ENCODE measurements around the gene RGS18.
"Not testable (repeated sequence)": the region's sequence is repeated elsewhere in the genome, so short reads cannot be mapped to it uniquely, and the experiment has no call there.

RGS18 gene

GRCh38 chr1:192159014-192159413 lies 752 bp downstream of the RGS18 start:
- TF ChIP-seq, protein P1, sequence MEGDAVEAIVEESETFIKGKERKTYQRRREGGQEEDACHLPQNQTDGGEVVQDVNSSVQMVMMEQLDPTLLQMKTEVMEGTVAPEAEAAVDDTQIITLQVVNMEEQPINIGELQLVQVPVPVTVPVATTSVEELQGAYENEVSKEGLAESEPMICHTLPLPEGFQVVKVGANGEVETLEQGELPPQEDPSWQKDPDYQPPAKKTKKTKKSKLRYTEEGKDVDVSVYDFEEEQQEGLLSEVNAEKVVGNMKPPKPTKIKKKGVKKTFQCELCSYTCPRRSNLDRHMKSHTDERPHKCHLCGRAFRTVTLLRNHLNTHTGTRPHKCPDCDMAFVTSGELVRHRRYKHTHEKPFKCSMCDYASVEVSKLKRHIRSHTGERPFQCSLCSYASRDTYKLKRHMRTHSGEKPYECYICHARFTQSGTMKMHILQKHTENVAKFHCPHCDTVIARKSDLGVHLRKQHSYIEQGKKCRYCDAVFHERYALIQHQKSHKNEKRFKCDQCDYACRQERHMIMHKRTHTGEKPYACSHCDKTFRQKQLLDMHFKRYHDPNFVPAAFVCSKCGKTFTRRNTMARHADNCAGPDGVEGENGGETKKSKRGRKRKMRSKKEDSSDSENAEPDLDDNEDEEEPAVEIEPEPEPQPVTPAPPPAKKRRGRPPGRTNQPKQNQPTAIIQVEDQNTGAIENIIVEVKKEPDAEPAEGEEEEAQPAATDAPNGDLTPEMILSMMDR (IDR thresholded peaks at IDR 0.05): no peak
- no peak overlapping the region for H3K27ac Mint-ChIP-seq
- no peak for DNase-seq
- no peaks in the 10 kb centered on the region for H3K36me3 Mint-ChIP-seq (ENCODE audit: low read depth)
- H3K4me3 Mint-ChIP-seq: no peak overlapping the region
- H3K4me1 Mint-ChIP-seq: no peaks in the 10 kb centered on the region
- H3K9me3 Mint-ChIP-seq: peaks cover under 1% of the 10 kb centered on the region
- no peaks in the 10 kb centered on the region for H3K27me3 Mint-ChIP-seq (ENCODE audit: low read depth, poor library complexity)

DNA sequence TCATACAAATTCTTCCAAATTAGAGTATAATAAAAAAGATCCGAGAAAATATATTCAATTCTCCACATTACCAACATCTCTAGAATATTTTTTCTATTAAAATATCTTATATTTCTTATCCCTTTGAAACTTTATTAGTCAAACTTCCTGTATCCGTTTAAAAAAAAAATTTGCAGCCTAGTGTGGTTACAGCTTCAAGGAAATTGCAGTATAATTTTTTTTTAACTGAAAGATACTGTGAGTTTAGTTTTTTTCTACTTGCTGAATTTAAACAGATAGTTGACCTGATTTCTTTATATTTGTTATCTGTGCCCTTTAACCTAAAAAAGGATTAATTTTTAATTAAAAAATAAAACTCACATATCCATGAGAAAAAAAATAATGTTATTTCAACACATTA lies 1.5 kb downstream of the RGS18 start:
- Mint-ChIP-seq H3K4me1 (no peaks in the 10 kb centered on the region), H3K9me3 (peaks cover 6% of the 10 kb centered on the region), H3K36me3 (ENCODE audit: low read depth) (no peaks in the 10 kb centered on the region), H3K27me3 (ENCODE audit: low read depth, poor library complexity) (no peaks in the 10 kb centered on the region), H3K4me3 (no peak overlapping the region), H3K27ac (no peak overlapping the region)
- TF ChIP-seq, protein P1 (IDR thresholded peaks at IDR 0.05): no peak
- DNase-seq: no peak

DNA sequence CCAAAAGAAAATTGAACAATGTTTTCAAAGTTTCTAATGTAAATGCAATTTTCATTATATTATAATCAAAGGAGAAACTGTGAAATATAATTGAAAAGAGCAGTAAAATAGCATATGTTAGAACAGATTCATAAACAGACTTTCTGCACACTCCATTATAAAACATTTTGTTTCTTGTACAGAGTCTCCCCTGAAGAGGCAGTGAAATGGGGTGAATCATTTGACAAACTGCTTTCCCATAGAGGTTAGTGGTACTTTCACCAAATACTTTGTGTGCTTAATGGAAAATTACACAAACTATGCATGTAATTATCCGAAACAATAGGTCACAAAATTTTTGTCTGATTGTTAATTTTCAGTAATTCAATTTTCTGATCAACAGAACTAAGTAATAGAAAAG lies 1.9 kb downstream of the RGS18 start:
- TF ChIP-seq, protein P1 (IDR thresholded peaks at IDR 0.05): no peak
- Mint-ChIP-seq H3K36me3 (ENCODE audit: low read depth) (no peaks in the 10 kb centered on the region), H3K4me3 (no peak overlapping the region), H3K4me1 (no peaks in the 10 kb centered on the region), H3K9me3 (peaks cover 10% of the 10 kb centered on the region), H3K27me3 (ENCODE audit: low read depth, poor library complexity) (peaks cover under 1% of the 10 kb centered on the region), H3K27ac (no peak overlapping the region)
- DNase-seq: no peak

GRCh38 chr1:192161976-192162375 lies 3.7 kb downstream of the RGS18 start:
- TF ChIP-seq, protein P1 (IDR thresholded peaks at IDR 0.05): no peak
- H3K27me3 Mint-ChIP-seq (ENCODE audit: low read depth, poor library complexity): peaks cover 3% of the 10 kb centered on the region
- no peak overlapping the region for H3K27ac Mint-ChIP-seq
- peaks cover 14% of the 10 kb centered on the region for H3K9me3 Mint-ChIP-seq
- H3K4me3 Mint-ChIP-seq: no peak overlapping the region
- no peaks in the 10 kb centered on the region for H3K4me1 Mint-ChIP-seq
- no peaks in the 10 kb centered on the region for H3K36me3 Mint-ChIP-seq (ENCODE audit: low read depth)
- DNase-seq: no peak

DNA sequence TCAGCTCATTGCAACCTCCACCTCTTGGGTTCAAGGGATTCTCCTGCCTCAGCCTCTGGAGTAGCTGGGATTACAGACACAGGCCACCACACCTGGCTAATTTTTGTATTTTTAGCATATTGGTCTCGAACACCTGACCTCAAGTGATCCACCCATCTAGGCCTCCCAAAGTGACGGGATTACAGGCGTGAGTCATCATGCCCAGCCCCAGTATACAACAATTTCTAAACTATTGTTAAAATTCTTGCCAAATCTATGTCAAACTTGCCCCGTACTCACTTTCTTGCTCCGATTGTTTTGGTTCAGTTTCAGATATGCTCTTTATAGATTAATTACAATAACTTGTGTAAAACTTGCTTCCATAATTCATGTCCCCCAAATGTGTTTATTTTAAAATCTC lies 4.1 kb downstream of the RGS18 start:
- Mint-ChIP-seq H3K36me3 (ENCODE audit: low read depth) (no peaks in the 10 kb centered on the region), H3K9me3 (peaks cover 14% of the 10 kb centered on the region), H3K27ac (no peak overlapping the region), H3K4me3 (no peak overlapping the region), H3K4me1 (no peaks in the 10 kb centered on the region), H3K27me3 (ENCODE audit: low read depth, poor library complexity) (peaks cover 3% of the 10 kb centered on the region)
- TF ChIP-seq, protein P1 (IDR thresholded peaks at IDR 0.05): no peak
- DNase-seq: no peak

DNA sequence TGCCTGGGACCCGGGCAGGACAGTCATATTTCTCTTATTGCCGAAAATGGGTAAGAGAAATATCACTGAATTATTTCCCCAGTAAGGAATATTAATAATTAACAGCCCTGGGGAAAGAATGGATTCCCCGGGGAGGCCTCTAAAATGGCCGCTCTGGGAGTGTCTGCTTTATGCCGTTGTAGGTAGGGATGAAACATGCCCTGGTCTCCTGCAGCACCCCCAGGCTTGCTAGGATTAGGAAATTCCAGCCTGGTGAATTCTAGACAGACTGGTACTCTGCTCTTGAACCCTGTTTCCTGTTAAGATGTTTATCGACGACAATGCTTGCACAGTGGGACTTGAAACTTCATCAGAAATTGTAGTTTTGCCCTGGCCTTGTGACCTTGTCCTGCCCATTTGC lies 6.7 kb downstream of the RGS18 start:
- H3K4me1 Mint-ChIP-seq; H3K36me3 Mint-ChIP-seq (ENCODE audit: low read depth); H3K4me3 Mint-ChIP-seq; H3K27ac Mint-ChIP-seq; H3K27me3 Mint-ChIP-seq (ENCODE audit: low read depth, poor library complexity); DNase-seq: not testable (repeated sequence)
- peaks cover 14% of the 10 kb centered on the region for H3K9me3 Mint-ChIP-seq
